Keratinocyte (primary cell): ENCODE measurements around the gene SMPD1. TPM values are rescaled to one million over a fixed set of nuclear protein-coding genes. Genes with fewer than 3 reads are reported as not detected.

Experiments used
- DNase-seq: peaks from one replicate; pipeline ENCODE4 v3.0.0-alpha.2; 2011; ENCODE audit warnings: low read depth, missing footprints, low spot score
- FAIRE-seq: peaks from 2 replicates; lab custom pipeline; 2011; peaks lifted over from hg19 to GRCh38; lab: Jason Lieb, UNC
- H2AFZ ChIP-seq: 2 replicates; pipeline ENCODE4 v1.6.0; 2012; ENCODE audit warnings: low read length, control low read depth, inconsistent platforms; ENCODE audit not compliant: control insufficient read depth
- H3K27ac ChIP-seq: 2 replicates; pipeline ENCODE4 v1.5.1; 2011; ENCODE audit warnings: low read length; ENCODE audit not compliant: control insufficient read depth, insufficient read depth
- H3K27me3 ChIP-seq: 3 replicates; pipeline ENCODE4 v1.6.0; 2011; ENCODE audit warnings: low read length; ENCODE audit not compliant: control insufficient read depth, insufficient read depth; ENCODE audit errors: extremely low read depth
- H3K36me3 ChIP-seq, 2 experiments: 2 replicates in 1 of 2; 3 replicates in 1 of 2; pipeline ENCODE4 v1.5.1; 2011; ENCODE audit warnings: low read length in 2 of 2, mild to moderate bottlenecking in 1 of 2; ENCODE audit not compliant: control insufficient read depth in 2 of 2, insufficient read depth in 2 of 2; ENCODE audit errors: extremely low read depth in 1 of 2
- H3K4me1 ChIP-seq: 3 replicates; pipeline ENCODE4 v1.5.1; 2011; ENCODE audit warnings: low read length; ENCODE audit not compliant: control insufficient read depth, insufficient read depth; ENCODE audit errors: extremely low read depth
- H3K4me2 ChIP-seq: 3 replicates; pipeline ENCODE4 v1.6.0; 2011; ENCODE audit warnings: low read depth, low read length; ENCODE audit not compliant: control insufficient read depth, insufficient read depth; ENCODE audit errors: extremely low read depth
- H3K4me3 ChIP-seq, 3 experiments: fragments of 200-600 bp in 1 of 3; sonication (generic) in 1 of 3; 2 replicates in 2 of 3; 3 replicates in 1 of 3; pipeline ENCODE4 v1.5.1; 2011 to 2016; ENCODE audit warnings: low read length in 3 of 3, mild to moderate bottlenecking in 3 of 3, control low read depth in 2 of 3, inconsistent platforms in 1 of 3, low read depth in 1 of 3, mixed read lengths in 1 of 3, mixed run types in 1 of 3, moderate library complexity in 1 of 3; ENCODE audit not compliant: control insufficient read depth in 2 of 3, insufficient read depth in 2 of 3; ENCODE audit errors: extremely low read depth in 1 of 3
- H3K79me2 ChIP-seq: 2 replicates; pipeline ENCODE4 v1.6.0; 2012; ENCODE audit warnings: low read length; ENCODE audit not compliant: control insufficient read depth, insufficient read depth
- H3K9ac ChIP-seq: 3 replicates; pipeline ENCODE4 v1.6.0; 2011; ENCODE audit warnings: low read length; ENCODE audit not compliant: control insufficient read depth, insufficient read depth; ENCODE audit errors: extremely low read depth
- H3K9me1 ChIP-seq: 3 replicates; pipeline ENCODE4 v1.6.0; 2011; ENCODE audit warnings: low read length; ENCODE audit not compliant: control insufficient read depth, insufficient read depth; ENCODE audit errors: extremely low read depth
- H3K9me3 ChIP-seq: 2 replicates; pipeline ENCODE4 v1.5.1; 2012; ENCODE audit warnings: low read depth, low read length; ENCODE audit not compliant: control insufficient read depth
- H4K20me1 ChIP-seq: 3 replicates; pipeline ENCODE4 v1.6.0; 2011; ENCODE audit warnings: low read length; ENCODE audit not compliant: control insufficient read depth, insufficient read depth; ENCODE audit errors: extremely low read depth
- EZH2 ChIP-seq: IDR thresholded peaks from one replicate; pipeline ENCODE4 v1.6.1; 2012; ENCODE audit warnings: inconsistent platforms, mild to moderate bottlenecking, low read length, moderate library complexity
- dilution Hi-C: fragments of 300-500 bp; cut with MboI; formaldehyde crosslinking; loops from one replicate; pipeline ENCODE4 v1.7.0; 2020; ENCODE audit warnings: low sequenced_read_pairs; ENCODE audit not compliant: extremely low pct_ligation_motif_present
- polyA plus RNA-seq, 5 experiments: library from polyadenylated mRNA; depleted of rRNA in 3 of 5; stranded (reverse) in 3 of 5; stranded (forward) in 1 of 5; unstranded in 1 of 5; fragments of >200 nt; gene quantifications; 1 replicate in 1 of 5; 2 replicates in 3 of 5; 3 replicates in 1 of 5; pipeline versions ENCODE4 v1.2.1 to v1.2.3, GENCODE V29; 2011 to 2012; ENCODE audit warnings: missing spikeins in 2 of 5, low read depth in 1 of 5, low replicate concordance in 1 of 5
- TF ChIP-seq, protein P1 (sequence below), 3 experiments: IDR thresholded peaks in 1 of 3; conservative IDR thresholded peaks in 1 of 3; optimal IDR thresholded peaks in 1 of 3; 2 replicates in 2 of 3; 3 replicates in 1 of 3; pipeline versions ENCODE3 to v1.5.1; 2011; ENCODE audit warnings: low read length in 3 of 3, mild to moderate bottlenecking in 3 of 3, moderate library complexity in 2 of 3, control low read depth in 1 of 3, inconsistent platforms in 1 of 3; ENCODE audit not compliant: insufficient read depth in 2 of 3; ENCODE audit errors: extremely low read depth in 1 of 3

Gene SMPD1
- polyA plus RNA-seq, 1 donor (not counting 4 experiments of a cell fraction or from before 2014, with no cell fraction given), result 8.0 TPM

- no peaks in the 10 kb centered on the region for H3K4me1 ChIP-seq
- DNase-seq (no peak), FAIRE-seq (no peak)
- no peaks in the 10 kb centered on the region for H3K9me1 ChIP-seq
- H3K4me3 ChIP-seq, result no peak within 1 kb of the TSS
- no peaks in the 10 kb centered on the region for H3K36me3 ChIP-seq
- no peaks in the 10 kb centered on the region for H3K27me3 ChIP-seq
- H4K20me1 ChIP-seq, result no peaks in the 10 kb centered on the region
- no peak within 1 kb of the TSS for H3K9ac ChIP-seq
- no peaks in the 10 kb centered on the region for H3K9me3 ChIP-seq
- TF ChIP-seq, protein P1, sequence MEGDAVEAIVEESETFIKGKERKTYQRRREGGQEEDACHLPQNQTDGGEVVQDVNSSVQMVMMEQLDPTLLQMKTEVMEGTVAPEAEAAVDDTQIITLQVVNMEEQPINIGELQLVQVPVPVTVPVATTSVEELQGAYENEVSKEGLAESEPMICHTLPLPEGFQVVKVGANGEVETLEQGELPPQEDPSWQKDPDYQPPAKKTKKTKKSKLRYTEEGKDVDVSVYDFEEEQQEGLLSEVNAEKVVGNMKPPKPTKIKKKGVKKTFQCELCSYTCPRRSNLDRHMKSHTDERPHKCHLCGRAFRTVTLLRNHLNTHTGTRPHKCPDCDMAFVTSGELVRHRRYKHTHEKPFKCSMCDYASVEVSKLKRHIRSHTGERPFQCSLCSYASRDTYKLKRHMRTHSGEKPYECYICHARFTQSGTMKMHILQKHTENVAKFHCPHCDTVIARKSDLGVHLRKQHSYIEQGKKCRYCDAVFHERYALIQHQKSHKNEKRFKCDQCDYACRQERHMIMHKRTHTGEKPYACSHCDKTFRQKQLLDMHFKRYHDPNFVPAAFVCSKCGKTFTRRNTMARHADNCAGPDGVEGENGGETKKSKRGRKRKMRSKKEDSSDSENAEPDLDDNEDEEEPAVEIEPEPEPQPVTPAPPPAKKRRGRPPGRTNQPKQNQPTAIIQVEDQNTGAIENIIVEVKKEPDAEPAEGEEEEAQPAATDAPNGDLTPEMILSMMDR (optimal IDR thresholded peaks at IDR 0.05 in 1 of 3, IDR thresholded peaks at IDR 0.05 in 1 of 3, conservative IDR thresholded peaks at IDR 0.05 in 1 of 3; ENCODE audit: extremely low read depth in 1 of 3, insufficient read depth in 2 of 3, low read length in 3 of 3), result no peak
- no peak for TF ChIP-seq EZH2
- H3K79me2 ChIP-seq, result no peaks in the 10 kb centered on the region
- no peak within 1 kb of the TSS for H3K4me2 ChIP-seq
- H2AFZ ChIP-seq, result no peak within 1 kb of the TSS
- dilution Hi-C loops, result no loop called here
- no peak within 1 kb of the TSS for H3K27ac ChIP-seq
Measured at GRCh38 chr11:6440906-6441358, 50.7 kb downstream of the SMPD1 start, which contains the start of gene HPX. HPX (minus strand) TSS chr11:6440987; CDS start chr11:6440963, 24 bp downstream.

- Histone ChIP-seq H3K27ac (no peak overlapping the region), H3K4me1 (no peaks in the 10 kb centered on the region), H2AFZ (no peak overlapping the region), H3K9ac (no peak overlapping the region), H3K27me3 (no peaks in the 10 kb centered on the region), H3K4me2 (no peak overlapping the region), H3K36me3 (no peaks in the 10 kb centered on the region), H3K4me3 (no peak overlapping the region), H3K9me3 (no peaks in the 10 kb centered on the region), H3K9me1 (no peaks in the 10 kb centered on the region), H4K20me1 (no peaks in the 10 kb centered on the region), H3K79me2 (no peaks in the 10 kb centered on the region)
- TF ChIP-seq EZH2, result no peak
- TF ChIP-seq, protein P1 (optimal IDR thresholded peaks at IDR 0.05 in 1 of 3, IDR thresholded peaks at IDR 0.05 in 1 of 3, conservative IDR thresholded peaks at IDR 0.05 in 1 of 3; ENCODE audit: extremely low read depth in 1 of 3, insufficient read depth in 2 of 3, low read length in 3 of 3), result no peak
- no peak for DNase-seq
- dilution Hi-C loops, result no loop called here
- no peak for FAIRE-seq
Measured at GRCh38 chr11:6442441-6442840, 52.2 kb downstream of the SMPD1 start.
